Trophoblast cell (in vitro differentiated cells and primary cell): ENCODE measurements around the gene SPATA17.
A peak's percentile ranks its signal among the peaks of the same experiment; 100 is the strongest.

Experiments
- DNase-seq, 2 donors: peaks; one replicate each; pipeline ENCODE4 v3.0.0-alpha.2; 2016
- H2AFZ ChIP-seq: 2 replicates; pipeline ENCODE4 v1.6.1; 2013; ENCODE audit warnings: low read length, moderate library complexity, mild to moderate bottlenecking; ENCODE audit not compliant: insufficient read depth, poor library complexity
- H2AK5ac ChIP-seq: 2 replicates; pipeline ENCODE4 v1.6.1; 2013; ENCODE audit warnings: mild to moderate bottlenecking, low read length
- H2BK120ac ChIP-seq: 2 replicates; pipeline ENCODE4 v1.6.1; 2013; ENCODE audit warnings: low read length, mild to moderate bottlenecking, moderate library complexity; ENCODE audit not compliant: insufficient read depth, poor library complexity
- H2BK12ac ChIP-seq: 2 replicates; pipeline ENCODE4 v1.6.1; 2013; ENCODE audit warnings: mild to moderate bottlenecking, low read length, moderate library complexity
- H2BK5ac ChIP-seq: 2 replicates; pipeline ENCODE4 v1.6.1; 2013; ENCODE audit warnings: low read length, low read depth, moderate library complexity, mild to moderate bottlenecking; ENCODE audit not compliant: poor library complexity
- H3K14ac ChIP-seq: 2 replicates; pipeline ENCODE4 v1.6.1; 2013; ENCODE audit warnings: mild to moderate bottlenecking, low read length
- H3K18ac ChIP-seq: 2 replicates; pipeline ENCODE4 v1.6.1; 2013; ENCODE audit warnings: mild to moderate bottlenecking, low read length
- H3K23ac ChIP-seq: 2 replicates; pipeline ENCODE4 v1.6.1; 2013; ENCODE audit warnings: low read length
- H3K27ac ChIP-seq: 2 replicates; pipeline ENCODE4 v1.5.1; 2013; ENCODE audit warnings: low read depth, mild to moderate bottlenecking, inconsistent platforms, low read length, moderate library complexity
- H3K27me3 ChIP-seq: 2 replicates; pipeline ENCODE4 v1.6.1; 2013; ENCODE audit warnings: inconsistent platforms, mild to moderate bottlenecking, low read length, moderate library complexity; ENCODE audit not compliant: insufficient read depth
- H3K36me3 ChIP-seq, 2 experiments: 1 replicate in 1 of 2; 2 replicates in 1 of 2; pipeline ENCODE4 v1.6.1; 2013; ENCODE audit warnings: low read length in 2 of 2, mild to moderate bottlenecking in 2 of 2, moderate library complexity in 1 of 2; ENCODE audit not compliant: insufficient read depth in 2 of 2, control insufficient read depth in 1 of 2
- H3K4ac ChIP-seq: 2 replicates; pipeline ENCODE4 v1.6.1; 2013; ENCODE audit warnings: low read depth, mild to moderate bottlenecking, low read length, moderate library complexity
- H3K4me1 ChIP-seq, 2 experiments: 1 replicate in 1 of 2; 2 replicates in 1 of 2; pipeline ENCODE4 v1.6.1; 2013; ENCODE audit warnings: low read length in 2 of 2, mild to moderate bottlenecking in 2 of 2, moderate library complexity in 1 of 2; ENCODE audit not compliant: insufficient read depth in 2 of 2, control insufficient read depth in 1 of 2
- H3K4me2 ChIP-seq: 2 replicates; pipeline ENCODE4 v1.6.1; 2013; ENCODE audit warnings: inconsistent platforms, mild to moderate bottlenecking, low read length, moderate library complexity
- H3K4me3 ChIP-seq: 2 replicates; pipeline ENCODE4 v1.5.1; 2013; ENCODE audit warnings: mild to moderate bottlenecking, low read depth, low read length, inconsistent platforms
- H3K79me1 ChIP-seq: one replicate; pipeline ENCODE4 v1.6.1; 2013; ENCODE audit warnings: low read length
- H3K79me2 ChIP-seq: 2 replicates; pipeline ENCODE4 v1.6.1; 2013; ENCODE audit warnings: low read length, mild to moderate bottlenecking; ENCODE audit not compliant: control insufficient read depth, insufficient read depth, poor library complexity
- H3K9ac ChIP-seq: 2 replicates; pipeline ENCODE4 v1.6.1; 2013; ENCODE audit warnings: mild to moderate bottlenecking, low read length
- H3K9me3 ChIP-seq: 2 replicates; pipeline ENCODE4 v1.6.1; 2013; ENCODE audit warnings: low read depth, mild to moderate bottlenecking, control low read depth, inconsistent platforms, low read length; ENCODE audit not compliant: insufficient read depth
- H4K12ac ChIP-seq: 2 replicates; pipeline ENCODE4 v1.6.1; 2013; ENCODE audit warnings: low read depth, mild to moderate bottlenecking, low read length, moderate library complexity
- H4K8ac ChIP-seq: 2 replicates; pipeline ENCODE4 v1.6.1; 2013; ENCODE audit warnings: low read depth, mild to moderate bottlenecking, low read length, moderate library complexity
- H4K91ac ChIP-seq: one replicate; pipeline ENCODE4 v1.6.1; 2013; ENCODE audit warnings: low read depth, mild to moderate bottlenecking, low read length, moderate library complexity
- WGBS: extraction: QIAGEN DNeasy Blood & Tissue Kit; methylation state at CpG from one replicate; pipeline ENCODE4 v1.1.7; 2013; ENCODE audit warnings: missing lambda C conversion rate; ENCODE audit not compliant: insufficient read length, insufficient coverage; ENCODE audit errors: extremely low coverage; 5-methylcytosine and 5-hydroxymethylcytosine counted together

Gene SPATA17

GRCh38 chr1:217673387-217673786 is 42.2 kb downstream of the SPATA17 start:
- H3K4me1 ChIP-seq, result no peaks in the 10 kb centered on the region
- H3K36me3 ChIP-seq, result no peaks in the 10 kb centered on the region
- no peak overlapping the region for H3K27ac ChIP-seq
- H2BK5ac ChIP-seq, result no peak overlapping the region
- no peak overlapping the region for H3K4me2 ChIP-seq
- WGBS, result no CpG with 5 or more reads among the region's 2 CpGs
- no peak overlapping the region for H3K18ac ChIP-seq
- H3K23ac ChIP-seq, result no peak overlapping the region
- H3K79me2 ChIP-seq, result no peaks in the 10 kb centered on the region
- no peaks in the 10 kb centered on the region for H3K79me1 ChIP-seq
- no peak overlapping the region for H2AK5ac ChIP-seq
- H2AFZ ChIP-seq, result no peak overlapping the region
- H4K8ac ChIP-seq, result no peak overlapping the region
- DNase-seq, result no peak
- no peak overlapping the region for H2BK12ac ChIP-seq
- no peak overlapping the region for H3K14ac ChIP-seq
- no peaks in the 10 kb centered on the region for H3K27me3 ChIP-seq
- no peak overlapping the region for H2BK120ac ChIP-seq
- no peak overlapping the region for H3K9ac ChIP-seq
- H4K91ac ChIP-seq, result no peak overlapping the region
- H3K4me3 ChIP-seq, result no peak overlapping the region
- H3K9me3 ChIP-seq, result no peaks in the 10 kb centered on the region
- H3K4ac ChIP-seq, result no peak overlapping the region
- no peak overlapping the region for H4K12ac ChIP-seq

- Histone ChIP-seq H3K36me3 (no peaks in the 10 kb centered on the region), H3K14ac (no peak overlapping the region), H2BK120ac (no peak overlapping the region), H3K4me1 (no peaks in the 10 kb centered on the region), H4K91ac (no peak overlapping the region), H2BK12ac (no peak overlapping the region), H3K4ac (no peak overlapping the region), H3K27ac (no peak overlapping the region), H3K9me3 (no peaks in the 10 kb centered on the region), H2AFZ (no peak overlapping the region), H4K8ac (no peak overlapping the region), H3K9ac (no peak overlapping the region), H3K23ac (no peak overlapping the region), H3K18ac (no peak overlapping the region), H2BK5ac (no peak overlapping the region), H3K79me1 (no peaks in the 10 kb centered on the region), H3K79me2 (no peaks in the 10 kb centered on the region), H3K27me3 (no peaks in the 10 kb centered on the region), H2AK5ac (no peak overlapping the region), H3K4me3 (no peak overlapping the region), H4K12ac (peak overlapping the region; percentile 85), H3K4me2 (no peak overlapping the region)
- no peak for DNase-seq
- no CpG with 5 or more reads among the region's 4 CpGs for WGBS
Observed at GRCh38 chr1:217674028-217674729, 43.0 kb downstream of the SPATA17 start.

GRCh38 chr1:217681806-217682205 is 50.7 kb downstream of the SPATA17 start:
- Histone ChIP-seq H3K4me1 (no peaks in the 10 kb centered on the region), H2BK12ac (no peak overlapping the region), H4K8ac (no peak overlapping the region), H3K18ac (no peak overlapping the region), H3K79me2 (no peaks in the 10 kb centered on the region), H2AK5ac (no peak overlapping the region), H3K14ac (no peak overlapping the region), H3K79me1 (no peaks in the 10 kb centered on the region), H3K27me3 (no peaks in the 10 kb centered on the region), H3K23ac (no peak overlapping the region), H3K9ac (no peak overlapping the region), H3K4me3 (no peak overlapping the region), H3K4ac (no peak overlapping the region), H3K4me2 (no peak overlapping the region), H2BK5ac (no peak overlapping the region), H3K9me3 (no peaks in the 10 kb centered on the region), H4K91ac (no peak overlapping the region), H2AFZ (no peak overlapping the region), H4K12ac (no peak overlapping the region), H2BK120ac (no peak overlapping the region), H3K27ac (no peak overlapping the region), H3K36me3 (no peaks in the 10 kb centered on the region)
- no peak for DNase-seq
- no CpG with 5 or more reads among the region's 5 CpGs for WGBS

- no peaks in the 10 kb centered on the region for H3K79me2 ChIP-seq
- no CpG with 5 or more reads among the region's 4 CpGs for WGBS
- H2AFZ ChIP-seq, result no peak overlapping the region
- H2BK12ac ChIP-seq, result no peak overlapping the region
- H2AK5ac ChIP-seq, result no peak overlapping the region
- H4K12ac ChIP-seq, result no peak overlapping the region
- no peak overlapping the region for H3K4me2 ChIP-seq
- H2BK5ac ChIP-seq, result no peak overlapping the region
- no peaks in the 10 kb centered on the region for H3K79me1 ChIP-seq
- no peak overlapping the region for H3K4me3 ChIP-seq
- H3K4me1 ChIP-seq, result no peaks in the 10 kb centered on the region
- H3K18ac ChIP-seq, result no peak overlapping the region
- no peak overlapping the region for H3K9ac ChIP-seq
- no peak overlapping the region for H3K23ac ChIP-seq
- H4K8ac ChIP-seq, result no peak overlapping the region
- H3K14ac ChIP-seq, result no peak overlapping the region
- DNase-seq, result peak; percentile 26 to 88
- no peak overlapping the region for H3K27ac ChIP-seq
- no peaks in the 10 kb centered on the region for H3K27me3 ChIP-seq
- no peak overlapping the region for H2BK120ac ChIP-seq
- no peaks in the 10 kb centered on the region for H3K36me3 ChIP-seq
- no peak overlapping the region for H3K4ac ChIP-seq
- H4K91ac ChIP-seq, result no peak overlapping the region
- no peaks in the 10 kb centered on the region for H3K9me3 ChIP-seq
Observed at GRCh38 chr1:217687511-217687910, 56.4 kb downstream of the SPATA17 start.
